ENCODE results near the gene ITGB8. TPM values are rescaled to one million over a fixed set of nuclear protein-coding genes. Genes with fewer than 3 reads are reported as not detected.

ITGB8 gene
- total RNA-seq, 1 donor from 2014 or later, result 7.9 TPM

- TF ChIP-seq, protein P1, sequence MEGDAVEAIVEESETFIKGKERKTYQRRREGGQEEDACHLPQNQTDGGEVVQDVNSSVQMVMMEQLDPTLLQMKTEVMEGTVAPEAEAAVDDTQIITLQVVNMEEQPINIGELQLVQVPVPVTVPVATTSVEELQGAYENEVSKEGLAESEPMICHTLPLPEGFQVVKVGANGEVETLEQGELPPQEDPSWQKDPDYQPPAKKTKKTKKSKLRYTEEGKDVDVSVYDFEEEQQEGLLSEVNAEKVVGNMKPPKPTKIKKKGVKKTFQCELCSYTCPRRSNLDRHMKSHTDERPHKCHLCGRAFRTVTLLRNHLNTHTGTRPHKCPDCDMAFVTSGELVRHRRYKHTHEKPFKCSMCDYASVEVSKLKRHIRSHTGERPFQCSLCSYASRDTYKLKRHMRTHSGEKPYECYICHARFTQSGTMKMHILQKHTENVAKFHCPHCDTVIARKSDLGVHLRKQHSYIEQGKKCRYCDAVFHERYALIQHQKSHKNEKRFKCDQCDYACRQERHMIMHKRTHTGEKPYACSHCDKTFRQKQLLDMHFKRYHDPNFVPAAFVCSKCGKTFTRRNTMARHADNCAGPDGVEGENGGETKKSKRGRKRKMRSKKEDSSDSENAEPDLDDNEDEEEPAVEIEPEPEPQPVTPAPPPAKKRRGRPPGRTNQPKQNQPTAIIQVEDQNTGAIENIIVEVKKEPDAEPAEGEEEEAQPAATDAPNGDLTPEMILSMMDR (IDR thresholded peaks at IDR 0.05), result no peak
These were observed 80.7 kb downstream of the ITGB8 start for GRCh38 chr7:20411372-20411771.

GRCh38 chr7:20412032-20412431 lies 81.3 kb downstream of the ITGB8 start:
- Histone ChIP-seq H3K4me1 (peaks cover 0 to 10% of the 10 kb centered on the region in 2 donors), H3K4me3 (no peak overlapping the region), H3K27ac (no peak overlapping the region), H3K36me3 (no peaks in the 10 kb centered on the region), H3K27me3 (no peaks in the 10 kb centered on the region), H3K9me3 (no peaks in the 10 kb centered on the region)
- TF ChIP-seq, protein P1 (IDR thresholded peaks at IDR 0.05), result no peak
- intact Hi-C loops (cut with DNase I), result no loop called here
- no peak for DNase-seq (ENCODE audit: low spot score in 2 of 2)

More at GRCh38 chr7:20411372-20411771, 80.7 kb downstream of the ITGB8 start:
- Histone ChIP-seq H3K36me3 (no peaks in the 10 kb centered on the region), H3K9me3 (no peaks in the 10 kb centered on the region), H3K4me1 (peaks cover 0 to 10% of the 10 kb centered on the region in 2 donors), H3K27me3 (no peaks in the 10 kb centered on the region), H3K4me3 (no peak overlapping the region), H3K27ac (no peak overlapping the region)
- intact Hi-C loops (cut with DNase I), result no loop called here
- DNase-seq (ENCODE audit: low spot score in 2 of 2), result no peak

DNA sequence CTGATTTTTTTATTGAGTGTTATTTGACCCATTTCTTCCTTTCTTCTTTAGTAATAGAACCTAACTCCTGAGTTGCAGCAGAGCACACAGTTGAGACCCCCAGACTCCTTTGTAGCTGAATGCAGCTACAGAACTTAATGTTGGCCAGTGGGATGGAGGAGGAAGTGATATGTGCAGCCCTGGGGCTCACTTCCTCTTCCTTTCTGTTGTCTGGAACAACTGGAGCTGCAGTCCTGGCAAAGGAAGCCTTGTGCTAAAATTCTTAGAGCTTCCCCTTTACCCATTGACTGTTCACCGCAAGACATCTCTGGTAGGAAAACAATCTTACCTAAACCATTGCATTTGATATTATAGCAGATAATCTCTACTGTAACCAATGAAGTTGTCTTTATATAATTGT lies 86.6 kb downstream of the ITGB8 start:
- DNase-seq (ENCODE audit: low spot score in 2 of 2), result no peak
- no peaks in the 10 kb centered on the region for H3K36me3 ChIP-seq
- intact Hi-C loops (cut with DNase I), result no loop called here
- no peak overlapping the region for H3K4me3 ChIP-seq
- TF ChIP-seq, protein P1 (IDR thresholded peaks at IDR 0.05), result no peak
- no peaks in the 10 kb centered on the region for H3K4me1 ChIP-seq
- no peaks in the 10 kb centered on the region for H3K27me3 ChIP-seq
- H3K9me3 ChIP-seq, result no peaks in the 10 kb centered on the region
- H3K27ac ChIP-seq, result no peak overlapping the region

GRCh38 chr7:20417675-20418382 lies 87.1 kb downstream of the ITGB8 start:
- Histone ChIP-seq H3K4me3 (no peak overlapping the region), H3K27ac (no peak overlapping the region), H3K36me3 (no peaks in the 10 kb centered on the region), H3K9me3 (no peaks in the 10 kb centered on the region), H3K27me3 (no peaks in the 10 kb centered on the region), H3K4me1 (no peaks in the 10 kb centered on the region)
- no peak for DNase-seq (ENCODE audit: low spot score in 2 of 2)
- intact Hi-C loops (cut with DNase I), result no loop called here
- TF ChIP-seq, protein P1 (IDR thresholded peaks at IDR 0.05), result no peak

- no peak for DNase-seq (ENCODE audit: low spot score in 2 of 2)
- Histone ChIP-seq H3K4me3 (no peak overlapping the region), H3K27ac (no peak overlapping the region), H3K27me3 (no peaks in the 10 kb centered on the region), H3K36me3 (no peaks in the 10 kb centered on the region), H3K4me1 (no peaks in the 10 kb centered on the region), H3K9me3 (no peaks in the 10 kb centered on the region)
- intact Hi-C loops (cut with DNase I), result no loop called here
- TF ChIP-seq, protein P1 (IDR thresholded peaks at IDR 0.05), result no peak
These were observed 93.8 kb downstream of the ITGB8 start for GRCh38 chr7:20424500-20424899.

Data from ascending aorta (tissue), 2 donors.